Measurements from ENCODE around the gene KIAA1755.

The KIAA1755 gene

DNA sequence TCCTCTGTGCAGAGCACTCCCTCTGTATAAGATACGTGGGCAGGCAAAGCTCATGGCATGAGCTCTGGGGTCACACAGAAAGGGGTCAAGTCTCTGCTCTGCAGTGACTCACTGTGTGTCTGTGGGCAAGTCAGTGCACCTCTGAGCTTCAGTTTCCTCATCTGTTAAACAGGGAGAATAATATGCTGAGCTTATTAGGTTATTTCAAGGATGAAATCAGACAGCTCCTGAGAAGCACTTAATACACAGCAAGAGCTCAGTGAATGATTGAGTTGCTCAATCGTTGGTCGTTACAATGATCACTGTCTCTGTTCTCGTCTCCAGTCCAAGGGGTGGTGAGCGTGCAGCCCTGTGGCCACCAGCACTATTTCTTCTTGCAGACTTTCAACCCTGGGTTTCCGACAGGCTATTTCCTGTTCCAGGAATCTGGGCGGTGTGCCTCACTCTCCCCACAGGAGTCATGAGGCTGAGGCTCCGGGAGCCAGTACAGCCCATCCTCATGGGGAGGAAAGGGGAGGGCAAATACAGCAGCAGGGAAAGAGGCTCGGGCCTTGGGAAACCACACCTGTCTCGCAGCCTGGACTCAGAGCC lies 28.9 kb downstream of the KIAA1755 start:
- DNase-seq = peak; percentile 34

DNA sequence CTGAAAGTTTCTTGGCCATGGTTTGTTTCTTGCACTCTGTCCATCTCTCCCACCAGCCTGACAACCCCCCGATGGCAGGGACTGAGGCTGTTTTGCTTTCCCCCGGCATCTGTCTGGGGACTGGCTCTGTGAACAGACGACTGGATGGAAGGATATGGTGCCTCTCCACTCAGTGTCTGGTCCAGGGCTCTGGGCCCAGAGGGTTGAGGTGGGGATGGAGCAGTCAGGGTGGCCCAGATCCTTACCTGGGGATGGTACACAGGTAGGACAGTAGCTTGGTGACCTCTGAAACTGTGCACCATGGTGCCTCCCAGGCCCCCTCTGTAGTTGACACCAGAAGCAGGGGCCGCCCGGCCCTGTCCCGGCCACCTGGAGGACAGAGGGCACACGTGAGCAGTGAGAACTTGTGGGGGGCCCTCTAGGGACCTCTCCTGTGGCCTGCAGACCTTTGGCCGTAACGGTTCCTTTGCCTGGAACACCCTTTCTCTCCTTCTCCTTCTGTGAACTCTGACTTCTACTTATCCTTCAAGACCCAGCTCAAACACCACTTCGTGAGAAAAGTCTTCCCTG lies 29.5 kb downstream of the KIAA1755 start:
- DNase-seq = no peak

DNA sequence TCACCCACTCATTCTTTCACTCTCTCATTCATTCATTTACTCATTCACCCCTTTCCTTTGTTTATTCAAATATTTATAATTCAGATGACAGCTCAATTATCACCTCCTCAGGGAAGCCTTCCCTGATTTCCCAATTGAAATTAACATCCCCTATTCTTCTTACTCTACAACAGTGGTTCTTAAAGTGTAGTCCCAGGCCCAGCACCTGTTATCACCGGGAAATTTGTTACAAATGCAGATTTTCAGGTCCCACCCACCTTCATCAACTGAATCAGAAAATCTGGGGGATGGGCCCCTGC lies 30.3 kb downstream of the KIAA1755 start:
- DNase-seq = no peak

DNA sequence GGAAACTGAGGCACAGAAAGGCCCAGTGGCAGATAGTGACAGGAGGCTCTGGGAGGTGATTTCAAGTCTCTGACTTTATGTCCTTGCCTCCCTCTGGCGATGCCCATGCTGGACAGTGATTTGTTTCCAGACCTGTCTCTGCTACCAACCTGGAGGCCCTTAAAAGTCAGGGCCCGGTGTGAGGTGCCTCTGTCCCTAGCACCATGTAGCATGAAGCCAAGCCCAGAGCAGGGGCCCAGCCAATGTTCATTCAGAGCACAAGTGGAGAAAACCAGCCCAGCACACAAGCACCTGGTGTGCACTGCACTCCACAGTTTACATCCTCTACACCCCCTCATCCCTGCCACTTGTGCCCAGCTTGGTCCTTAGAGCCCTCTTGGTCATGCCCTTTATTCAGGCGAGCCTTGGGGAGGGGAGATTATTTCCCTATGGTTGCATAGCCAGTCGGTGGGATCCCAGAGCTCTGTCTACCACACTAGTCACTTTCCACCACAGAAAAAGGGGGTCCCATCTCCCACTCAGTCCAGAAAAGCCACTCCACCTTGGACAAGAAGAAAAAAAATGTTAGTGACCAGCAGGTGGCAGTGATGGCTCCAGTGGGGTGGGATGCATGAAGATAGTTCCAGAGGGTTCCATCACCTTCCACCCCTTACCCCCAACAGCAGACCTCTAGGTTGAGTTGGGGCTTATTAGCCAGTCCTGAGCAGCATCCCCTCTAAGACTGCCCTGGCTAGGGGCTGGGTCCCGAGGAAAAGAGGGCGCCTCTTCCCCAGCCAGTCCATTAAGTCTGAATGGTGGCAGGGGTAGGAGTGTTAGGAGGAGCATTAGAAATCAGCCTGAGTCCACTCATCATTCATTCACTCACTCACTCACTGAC lies 30.9 kb downstream of the KIAA1755 start:
- peak; percentile 42 for DNase-seq

DNA sequence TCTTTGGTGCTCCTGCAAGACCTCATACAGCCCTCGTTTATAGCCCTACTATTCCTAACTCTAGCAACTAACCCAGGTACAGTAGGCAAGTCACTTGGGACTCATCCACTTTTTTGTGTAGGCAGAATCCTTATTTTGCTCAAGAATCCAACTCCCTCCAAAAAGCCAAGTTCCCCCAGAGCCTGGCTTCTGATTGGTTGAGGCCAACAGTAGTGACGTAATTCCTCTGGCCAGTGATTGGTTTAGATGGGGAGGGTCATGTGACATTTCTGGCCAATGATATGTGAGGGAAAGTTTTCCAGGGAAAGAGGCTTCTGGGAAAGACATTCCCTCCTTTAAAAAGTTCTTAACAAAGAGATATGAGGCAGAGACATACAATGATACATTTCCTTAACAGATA lies 32.1 kb downstream of the KIAA1755 start:
- DNase-seq = no peak

DNA sequence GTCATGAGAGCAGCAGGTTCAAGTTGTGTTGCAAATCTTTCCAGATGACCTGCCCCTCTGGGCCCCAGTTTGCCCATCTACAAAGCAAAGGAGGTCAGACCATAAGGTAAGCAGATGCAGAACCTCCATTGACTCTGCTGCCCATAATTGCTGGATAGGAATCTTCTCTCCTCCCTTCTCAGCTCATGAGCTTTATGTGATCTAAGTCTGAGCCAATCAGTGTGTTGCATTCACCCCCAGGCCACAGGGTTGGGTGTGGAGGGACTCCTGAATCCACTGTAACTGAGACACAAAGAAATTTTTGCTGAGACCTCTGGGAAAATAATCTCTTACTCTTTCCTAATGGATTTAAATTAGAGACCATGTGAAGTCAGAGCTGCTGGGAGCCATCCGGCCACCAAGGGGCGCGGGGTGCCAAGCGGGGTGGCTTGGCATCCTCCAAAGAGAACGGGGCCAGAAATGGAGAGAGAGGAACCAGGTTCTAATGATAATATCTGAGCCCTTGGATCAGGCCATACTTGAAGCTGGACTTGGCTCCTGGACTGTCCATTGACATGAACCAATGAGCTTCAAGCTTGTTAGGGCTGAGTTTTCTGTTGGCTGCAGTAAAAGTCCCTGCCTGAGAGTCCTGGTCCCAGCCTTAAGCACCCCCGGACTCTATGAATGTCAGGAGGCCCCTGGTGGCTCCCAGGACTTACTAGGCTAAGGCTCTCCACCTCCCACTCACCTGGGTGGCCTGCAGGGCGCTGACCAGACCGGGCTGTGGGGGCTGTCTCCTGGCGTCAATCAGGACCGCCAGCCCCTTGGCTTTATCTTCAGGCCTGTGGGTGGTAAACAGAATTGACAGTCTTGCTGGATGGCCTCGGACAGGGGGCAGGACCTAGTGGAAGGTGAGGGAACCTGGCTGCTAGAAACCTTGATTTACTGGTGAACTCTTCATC lies 32.8 kb downstream of the KIAA1755 start:
- DNase-seq = no peak

DNA sequence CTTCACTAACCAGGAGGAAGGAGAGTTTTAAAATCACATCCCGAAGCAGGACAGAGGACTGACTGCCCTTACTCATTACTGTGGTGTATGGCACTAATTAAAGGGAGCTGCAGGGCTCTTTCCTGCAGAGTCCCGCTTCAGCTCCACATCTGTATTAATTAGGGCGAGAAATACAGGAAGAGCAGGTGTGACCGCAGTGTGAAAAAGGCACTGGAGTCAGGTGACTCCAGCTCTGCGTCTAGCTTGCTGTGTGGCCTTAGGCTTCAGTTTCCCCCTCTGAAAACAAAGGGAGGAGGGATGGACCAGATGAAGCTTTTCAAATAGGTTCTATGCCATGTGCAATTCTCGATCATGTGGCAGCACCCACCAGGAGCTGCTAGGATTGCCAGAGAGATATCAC lies 34.0 kb downstream of the KIAA1755 start:
- no peak for DNase-seq

DNA sequence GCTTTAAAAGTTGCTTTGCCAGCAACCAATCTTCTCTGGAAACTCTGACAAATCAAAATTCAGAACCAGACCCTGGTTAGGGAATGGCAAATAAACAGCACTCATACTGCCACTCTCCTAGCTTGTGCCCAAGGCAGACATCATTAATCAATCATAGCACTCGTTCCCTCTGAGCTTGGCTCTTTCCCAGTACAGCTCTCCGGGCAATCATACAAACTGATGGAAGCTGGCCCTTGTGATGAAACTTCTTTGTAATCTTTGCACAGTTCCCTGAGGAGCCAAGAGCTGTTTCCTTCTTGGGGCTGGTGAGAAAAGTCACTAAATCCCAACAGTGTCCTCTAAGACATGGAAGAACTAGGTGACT lies 34.7 kb downstream of the KIAA1755 start:
- peak; percentile 49 for DNase-seq

DNA sequence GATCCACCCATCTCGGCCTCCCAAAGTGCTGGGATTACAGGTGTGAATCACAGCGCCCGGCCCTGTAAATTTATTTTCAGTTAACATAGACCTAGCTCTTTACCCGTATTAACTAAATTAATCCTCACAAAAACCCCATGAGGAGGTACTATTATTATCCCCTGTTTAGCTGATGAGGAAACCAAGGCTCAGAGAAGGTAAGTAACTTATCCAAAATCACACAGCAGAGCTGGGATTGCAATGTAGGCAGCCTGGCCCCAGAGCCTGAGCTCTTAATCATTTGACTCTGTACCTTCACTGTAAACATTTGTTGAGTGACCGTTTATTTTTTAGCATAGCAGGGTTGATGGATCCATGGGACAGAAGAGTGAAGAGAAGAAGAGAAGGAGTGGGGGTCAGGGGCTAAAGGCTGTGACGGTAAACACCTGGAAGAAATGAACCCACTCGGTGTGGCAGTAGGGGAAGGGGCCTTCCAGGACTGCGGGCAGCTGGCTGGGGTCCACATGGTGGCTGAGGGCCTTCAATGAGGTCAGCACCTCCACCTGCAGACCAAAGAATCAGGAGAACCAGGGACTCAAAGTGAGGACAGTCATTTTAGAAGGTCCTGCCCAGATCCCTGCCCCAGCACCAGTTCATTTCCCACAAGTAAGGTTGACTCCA lies 35.2 kb downstream of the KIAA1755 start:
- DNase-seq = no peak

DNA sequence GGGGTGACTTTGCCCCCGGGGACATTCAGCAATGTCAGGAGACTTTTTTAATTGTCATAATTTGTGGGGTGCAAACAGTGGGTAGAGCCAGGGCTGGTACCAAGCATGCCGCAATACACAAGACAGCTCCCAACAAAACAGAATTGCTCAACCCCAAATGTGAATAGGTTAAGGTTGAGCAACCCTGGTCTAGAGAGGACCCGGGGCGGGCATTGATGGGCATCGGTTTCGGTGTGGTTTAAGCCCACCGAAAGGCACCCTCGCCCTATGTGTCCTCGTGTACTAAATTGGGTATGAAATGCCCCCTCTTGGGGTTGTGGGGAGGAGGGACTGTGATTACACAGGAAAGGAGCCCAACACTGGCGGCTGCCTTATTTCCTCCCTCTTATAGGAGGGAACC lies 36.0 kb downstream of the KIAA1755 start:
- DNase-seq = no peak

DNA sequence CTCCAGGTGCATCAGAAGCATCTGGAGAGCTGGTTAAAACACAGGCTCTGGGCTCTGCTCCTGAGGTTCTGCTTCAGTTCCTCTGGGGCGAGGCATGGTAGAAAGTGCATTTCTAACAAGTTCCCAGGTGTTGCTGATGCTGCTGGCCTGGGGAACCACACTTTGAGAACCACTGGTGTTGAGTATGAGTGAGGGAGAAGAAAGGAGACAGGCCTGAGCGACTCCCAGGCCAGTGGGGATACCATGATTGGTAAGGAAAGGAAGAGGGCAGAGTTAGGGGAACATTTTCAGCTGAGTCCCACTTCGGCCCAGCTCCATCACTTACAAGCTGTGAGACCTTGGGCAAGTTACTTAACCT lies 36.8 kb downstream of the KIAA1755 start:
- DNase-seq = no peak

DNA sequence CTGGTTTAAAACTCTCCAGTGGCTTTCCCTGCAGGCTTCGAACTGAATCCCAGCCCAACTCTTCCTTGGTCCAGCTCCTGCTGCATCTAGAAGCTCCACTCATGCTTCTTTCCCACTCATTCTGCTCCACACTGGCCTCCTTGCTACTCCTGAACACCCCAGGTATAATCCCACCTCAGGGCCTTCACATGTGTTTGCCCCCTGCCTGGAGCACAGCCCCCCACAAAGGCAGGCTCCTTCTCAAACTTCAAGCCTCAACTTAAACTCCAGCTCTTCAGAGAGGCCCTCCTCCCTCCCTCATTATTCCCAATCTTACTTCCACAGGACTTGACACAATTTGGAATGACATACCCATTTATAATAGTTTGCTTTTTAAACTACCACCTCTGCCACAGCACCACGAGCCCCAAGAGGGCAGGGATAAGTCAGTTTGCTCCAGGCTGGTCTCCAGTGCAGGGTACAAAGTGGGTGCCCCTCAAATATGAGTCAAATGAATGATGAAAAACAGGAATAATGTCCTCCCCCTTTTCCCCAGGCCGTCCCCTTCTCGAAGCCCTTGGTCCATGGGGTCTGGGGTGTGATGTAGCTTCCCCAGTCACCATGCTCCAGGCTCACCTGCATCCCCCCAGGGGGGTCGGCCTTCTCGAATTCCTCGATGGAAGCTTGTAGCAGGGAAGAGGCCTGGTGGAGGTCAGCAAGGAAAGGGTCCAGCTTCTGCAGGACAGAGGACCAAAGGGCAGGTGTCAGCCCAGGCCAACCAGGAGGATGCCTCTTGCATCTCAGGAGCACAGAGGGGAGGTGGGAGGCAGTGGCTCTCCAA lies 37.4 kb downstream of the KIAA1755 start:
- DNase-seq = no peak

DNA sequence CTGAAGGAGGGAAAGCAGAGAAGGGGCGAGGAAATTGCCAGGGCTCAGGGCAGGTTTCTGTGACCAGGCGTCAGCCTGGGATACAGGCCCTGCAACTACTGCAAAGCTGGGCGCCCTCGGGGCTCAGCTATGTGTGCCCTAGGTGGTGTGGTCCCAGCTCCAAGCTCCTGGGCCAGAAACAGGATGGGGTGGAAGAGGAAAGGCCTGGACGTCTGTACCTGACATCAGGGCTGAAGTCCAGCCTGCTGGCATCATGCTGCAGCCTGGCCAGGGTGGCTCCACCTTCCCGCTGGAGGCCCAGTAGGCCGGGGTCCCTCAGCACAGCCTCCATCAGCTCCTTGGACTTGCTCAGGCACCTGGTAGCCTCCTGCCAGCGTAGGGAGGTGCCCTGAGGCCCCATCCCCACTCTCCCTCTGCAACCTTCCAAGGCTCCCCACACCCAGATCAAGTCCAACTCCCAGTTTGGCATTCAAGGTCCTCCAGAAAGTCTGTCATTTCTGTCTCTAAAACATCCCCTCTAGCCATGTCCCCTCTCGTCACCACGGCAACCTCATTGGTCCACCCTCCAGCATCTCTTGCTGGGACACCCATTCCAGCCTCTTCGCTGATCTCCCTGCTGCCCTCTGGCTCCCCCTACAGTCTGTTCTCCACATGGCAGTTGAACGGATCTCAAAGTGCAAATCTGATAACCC lies 38.2 kb downstream of the KIAA1755 start:
- peak; percentile 58 for DNase-seq

DNA sequence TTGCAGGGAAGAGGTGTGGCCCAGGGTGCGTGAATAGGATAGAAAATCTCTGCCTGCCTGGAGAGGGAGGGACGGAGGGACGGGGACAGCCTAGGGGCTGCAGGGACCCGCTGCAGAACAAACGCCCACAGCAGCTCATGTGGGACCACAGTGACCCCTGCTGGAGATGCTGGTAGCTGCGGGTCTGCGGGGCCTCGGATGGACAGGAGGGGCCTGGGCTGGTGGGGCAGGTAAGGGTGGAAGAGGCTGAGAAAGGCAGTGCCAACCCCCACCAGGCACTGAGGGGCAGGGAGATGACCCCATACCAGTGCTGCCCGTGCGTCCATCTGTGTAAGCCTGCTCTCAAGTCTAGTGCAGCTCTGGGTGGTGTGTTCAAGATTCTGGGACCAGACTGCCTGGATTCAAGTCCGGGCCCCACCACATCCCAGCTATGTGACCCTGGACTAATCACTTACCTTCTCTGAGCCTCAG lies 39.4 kb downstream of the KIAA1755 start:
- peak; percentile 66 for DNase-seq

DNA sequence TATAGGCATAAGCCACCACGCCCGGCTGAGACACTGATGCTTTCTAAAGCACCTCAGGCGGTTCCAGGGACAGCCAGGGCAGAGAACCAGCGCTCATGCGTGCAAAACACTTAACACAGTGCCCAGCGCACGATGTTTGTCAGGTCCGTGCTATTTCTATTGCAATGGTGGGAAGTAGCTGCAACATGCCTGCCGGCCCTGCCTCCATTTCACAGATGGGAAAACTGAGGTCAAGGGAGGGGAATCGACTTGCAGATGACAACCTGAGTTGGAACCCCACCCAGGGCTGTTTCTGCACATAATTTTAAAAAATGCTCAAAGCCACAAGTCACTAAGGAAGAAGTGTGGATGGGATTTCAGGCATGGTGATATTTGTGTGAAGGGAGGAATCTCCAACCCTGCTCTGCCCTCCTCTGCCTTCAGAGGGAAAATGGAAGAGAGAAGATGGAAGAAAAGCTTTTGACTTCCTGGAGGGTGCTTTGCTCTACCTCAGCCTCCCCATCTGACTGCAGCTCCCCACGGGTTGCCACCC lies 39.9 kb downstream of the KIAA1755 start:
- no peak for DNase-seq

DNA sequence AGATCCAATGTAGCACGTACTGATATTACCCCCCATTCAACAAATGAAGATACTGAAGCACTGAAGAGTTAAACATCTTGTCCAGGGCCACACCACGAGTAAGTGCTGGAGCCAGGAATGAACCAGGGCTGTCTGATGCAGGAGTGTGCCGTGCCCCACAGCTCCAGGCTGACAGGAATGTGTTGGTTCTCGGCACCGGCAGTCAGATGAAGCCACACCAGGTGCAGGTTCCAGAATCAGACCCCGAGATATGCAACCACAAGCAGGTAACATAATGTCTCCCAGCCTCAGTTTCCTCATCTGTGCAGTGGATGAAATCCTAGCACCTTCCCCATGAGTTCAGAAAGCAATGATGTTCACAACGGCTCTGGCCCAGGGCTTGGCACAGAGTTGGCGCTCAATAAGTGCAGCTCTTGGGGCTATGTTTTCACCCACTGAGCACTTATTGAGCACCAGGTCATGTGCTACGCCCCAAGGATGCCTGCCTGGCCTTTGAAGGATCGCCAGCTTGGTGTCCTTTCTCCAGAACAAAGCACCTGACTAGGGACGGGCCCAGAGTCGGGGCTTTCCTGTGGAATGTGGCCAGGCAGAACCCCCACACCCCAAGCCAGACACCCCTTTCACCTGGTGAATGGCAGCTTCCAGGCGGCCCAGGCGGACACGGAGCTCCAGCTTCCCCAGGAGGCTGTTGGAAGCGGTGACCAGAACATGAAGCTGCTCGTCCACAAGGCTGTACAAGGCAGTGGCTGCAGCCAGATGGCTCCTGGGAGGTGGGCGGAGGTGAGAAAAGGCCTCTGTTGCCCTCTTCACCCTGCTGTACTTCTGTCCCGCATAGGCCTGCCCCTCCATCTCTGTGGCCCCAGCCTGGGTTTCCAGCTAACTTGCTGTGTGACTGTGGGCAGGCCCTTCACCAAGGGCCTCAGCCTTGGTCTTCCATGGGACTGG lies 41.3 kb downstream of the KIAA1755 start:
- no peak for DNase-seq

DNA sequence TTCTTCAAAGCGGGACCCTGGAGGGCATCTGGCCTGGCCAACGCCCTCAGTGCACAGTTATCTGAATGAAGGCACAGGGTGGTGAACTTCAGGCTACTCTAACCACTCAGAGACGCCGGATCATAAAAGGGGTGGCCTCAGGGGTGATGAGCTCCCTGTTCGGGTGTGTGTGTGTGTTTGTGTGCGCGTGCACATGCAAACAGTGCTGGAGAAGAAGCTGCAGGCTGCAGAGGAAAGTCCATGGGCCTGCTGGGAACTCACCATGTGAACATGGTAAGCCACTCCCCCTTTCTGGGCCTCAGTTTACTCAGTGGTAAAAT lies 42.0 kb downstream of the KIAA1755 start:
- DNase-seq = no peak

DNA sequence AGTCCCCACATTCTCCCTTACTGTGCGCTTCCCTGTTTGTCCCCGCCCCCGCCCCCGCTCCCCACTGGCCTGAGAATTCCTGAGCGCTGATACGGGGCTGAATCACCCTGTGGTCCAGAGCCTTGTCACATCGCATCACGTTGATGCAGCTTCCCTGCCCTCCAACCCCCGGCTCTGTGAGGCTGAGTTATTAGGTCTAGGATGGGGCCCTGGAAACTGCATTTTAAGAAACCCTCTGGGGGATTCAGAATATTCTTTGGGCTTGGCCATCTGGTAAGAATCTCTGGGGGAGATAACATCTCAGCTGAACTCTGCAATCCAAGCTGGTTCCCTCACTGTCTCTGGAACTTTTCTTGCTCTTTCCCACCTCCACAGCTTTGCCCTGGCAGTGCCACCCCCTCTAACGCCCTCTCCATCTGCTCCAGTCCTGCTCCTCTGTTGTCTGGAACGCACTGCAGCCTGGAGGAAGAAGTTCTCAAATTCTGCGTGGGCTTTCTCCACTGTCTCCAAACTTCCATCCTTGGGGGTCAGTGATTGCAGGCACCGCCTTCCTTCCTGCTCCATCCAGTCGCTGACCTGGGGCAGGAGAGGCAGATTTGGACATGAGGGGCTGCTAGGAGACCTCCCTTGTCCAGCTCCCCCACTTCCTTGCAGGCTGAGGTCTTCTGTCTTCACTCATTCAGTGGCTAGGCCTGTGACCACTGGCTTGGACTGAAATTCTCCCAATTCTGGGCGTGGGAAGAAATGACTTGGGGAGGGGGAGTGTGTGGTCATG lies 42.6 kb downstream of the KIAA1755 start:
- peak; percentile 98 for DNase-seq

Data from fibroblast of skin of scalp (primary cell).